DND-41 (cell line): ENCODE results near the gene CYTIP.

Experiments
- EZH2 ChIP-seq: IDR thresholded peaks from 3 replicates; pipeline ENCODE4 v1.6.1; 2012; ENCODE audit warnings: borderline replicate concordance, low read depth, mild to moderate bottlenecking, moderate library complexity, low read length, inconsistent platforms; ENCODE audit not compliant: severe bottlenecking
- TF ChIP-seq, protein P1 (sequence below): IDR thresholded peaks from 2 replicates; pipeline ENCODE4 v1.5.1; 2012; ENCODE audit warnings: borderline replicate concordance, low read length, moderate library complexity, mild to moderate bottlenecking; ENCODE audit not compliant: poor library complexity, severe bottlenecking; ENCODE audit errors: extremely low read depth

DNA sequence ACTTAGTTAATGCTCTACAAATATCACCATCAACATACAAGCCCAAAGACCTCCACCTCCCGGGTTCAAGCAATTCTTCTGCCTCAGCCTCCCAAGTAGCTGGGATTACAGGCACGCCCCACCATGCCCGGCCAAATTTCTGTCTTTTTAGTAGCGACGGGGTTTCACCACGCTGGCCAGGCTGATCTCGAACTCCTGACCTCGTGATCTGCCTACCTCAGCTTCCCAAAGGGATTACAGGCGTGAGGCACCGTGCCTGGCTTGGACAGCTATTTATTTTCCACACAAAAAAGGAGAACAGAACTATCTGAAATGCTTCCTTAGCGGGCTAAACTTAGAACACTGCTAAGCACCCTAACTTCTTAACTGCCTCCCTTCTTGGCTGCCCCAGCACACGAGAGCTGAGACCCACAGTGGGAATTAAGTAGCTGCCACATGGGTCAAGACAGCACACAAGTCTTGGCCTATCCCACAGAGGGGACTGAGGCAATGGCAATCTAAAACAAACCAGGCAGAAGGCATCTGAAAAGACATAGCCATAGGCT is 24.8 kb downstream of the CYTIP start:
- TF ChIP-seq, protein P1, sequence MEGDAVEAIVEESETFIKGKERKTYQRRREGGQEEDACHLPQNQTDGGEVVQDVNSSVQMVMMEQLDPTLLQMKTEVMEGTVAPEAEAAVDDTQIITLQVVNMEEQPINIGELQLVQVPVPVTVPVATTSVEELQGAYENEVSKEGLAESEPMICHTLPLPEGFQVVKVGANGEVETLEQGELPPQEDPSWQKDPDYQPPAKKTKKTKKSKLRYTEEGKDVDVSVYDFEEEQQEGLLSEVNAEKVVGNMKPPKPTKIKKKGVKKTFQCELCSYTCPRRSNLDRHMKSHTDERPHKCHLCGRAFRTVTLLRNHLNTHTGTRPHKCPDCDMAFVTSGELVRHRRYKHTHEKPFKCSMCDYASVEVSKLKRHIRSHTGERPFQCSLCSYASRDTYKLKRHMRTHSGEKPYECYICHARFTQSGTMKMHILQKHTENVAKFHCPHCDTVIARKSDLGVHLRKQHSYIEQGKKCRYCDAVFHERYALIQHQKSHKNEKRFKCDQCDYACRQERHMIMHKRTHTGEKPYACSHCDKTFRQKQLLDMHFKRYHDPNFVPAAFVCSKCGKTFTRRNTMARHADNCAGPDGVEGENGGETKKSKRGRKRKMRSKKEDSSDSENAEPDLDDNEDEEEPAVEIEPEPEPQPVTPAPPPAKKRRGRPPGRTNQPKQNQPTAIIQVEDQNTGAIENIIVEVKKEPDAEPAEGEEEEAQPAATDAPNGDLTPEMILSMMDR = no peak
- no peak for TF ChIP-seq EZH2
